ENCODE data around the gene RNF182.
"Not testable (repeated sequence)": the region's sequence is repeated elsewhere in the genome, so short reads cannot be mapped to it uniquely, and the experiment has no call there.

RNF182 gene

GRCh38 chr6:13917141-13917540 lies 7.6 kb upstream of the RNF182 start:
- DNase-seq (ENCODE audit: low spot score) = no peak

DNA sequence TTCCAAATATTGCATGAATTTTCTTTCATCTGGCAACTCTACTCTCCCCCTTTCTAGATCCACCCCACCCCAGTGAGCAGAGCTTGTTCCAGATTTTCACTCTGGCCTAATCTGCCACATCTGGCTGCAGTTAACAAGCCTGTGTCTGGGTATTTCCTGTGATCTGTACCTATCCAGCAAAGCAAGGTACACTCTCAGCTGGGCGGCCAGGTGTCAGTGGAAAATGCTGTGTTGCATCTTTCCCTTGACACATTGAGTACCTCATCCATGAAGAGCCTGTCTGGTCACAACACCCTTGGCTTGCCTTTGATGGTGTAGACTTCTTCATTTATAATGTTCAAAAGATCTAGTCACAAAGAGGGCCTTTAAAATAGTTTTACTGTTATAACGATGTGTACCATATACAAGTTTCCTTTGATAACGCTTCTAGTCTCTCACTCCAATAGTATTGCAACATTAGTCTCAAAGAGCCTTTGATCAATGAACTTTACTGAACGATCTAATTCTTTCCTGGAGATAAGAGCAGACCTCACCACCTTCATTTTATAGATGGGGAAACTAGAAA lies 6.0 kb upstream of the RNF182 start:
- DNase-seq (ENCODE audit: low spot score) = no peak

- DNase-seq (ENCODE audit: low spot score) = no peak
Measured at GRCh38 chr6:13919861-13920260, 4.9 kb upstream of the RNF182 start.

- DNase-seq (ENCODE audit: low spot score) = no peak
Measured at GRCh38 chr6:13920552-13920951, 4.2 kb upstream of the RNF182 start.

GRCh38 chr6:13922750-13923149 lies 2.0 kb upstream of the RNF182 start:
- no peak for DNase-seq (ENCODE audit: low spot score)

- no peak for DNase-seq (ENCODE audit: low spot score)
Measured at GRCh38 chr6:13923527-13924145, 1.1 kb upstream of the RNF182 start.

GRCh38 chr6:13924146-13924948 lies 405 bp upstream of the RNF182 start:
- DNase-seq (ENCODE audit: low spot score) = peak; percentile 18

GRCh38 chr6:13926378-13926777 lies 1.6 kb downstream of the RNF182 start:
- no peak for DNase-seq (ENCODE audit: low spot score)

DNA sequence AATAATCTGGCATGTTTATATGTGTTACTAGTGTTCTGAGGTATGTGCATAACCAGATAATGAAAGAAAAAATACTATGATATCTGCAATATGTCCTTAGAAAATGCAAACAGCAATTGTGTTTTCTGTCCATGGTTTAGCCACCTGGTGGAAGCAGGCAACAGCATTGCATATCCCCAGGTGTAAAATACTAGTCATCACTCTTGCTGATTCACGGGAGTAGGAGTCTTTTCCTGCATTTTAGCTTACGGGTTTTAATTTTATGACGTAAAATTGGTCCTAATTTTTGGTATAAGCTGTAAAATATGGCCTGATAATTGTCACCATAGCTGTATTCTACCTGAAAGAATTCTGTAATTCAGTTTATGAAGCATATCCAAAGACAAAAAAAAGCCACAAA lies 2.5 kb downstream of the RNF182 start:
- DNase-seq (ENCODE audit: low spot score) = no peak

- no peak for DNase-seq (ENCODE audit: low spot score)
Measured at GRCh38 chr6:13929196-13929595, 4.4 kb downstream of the RNF182 start.

DNA sequence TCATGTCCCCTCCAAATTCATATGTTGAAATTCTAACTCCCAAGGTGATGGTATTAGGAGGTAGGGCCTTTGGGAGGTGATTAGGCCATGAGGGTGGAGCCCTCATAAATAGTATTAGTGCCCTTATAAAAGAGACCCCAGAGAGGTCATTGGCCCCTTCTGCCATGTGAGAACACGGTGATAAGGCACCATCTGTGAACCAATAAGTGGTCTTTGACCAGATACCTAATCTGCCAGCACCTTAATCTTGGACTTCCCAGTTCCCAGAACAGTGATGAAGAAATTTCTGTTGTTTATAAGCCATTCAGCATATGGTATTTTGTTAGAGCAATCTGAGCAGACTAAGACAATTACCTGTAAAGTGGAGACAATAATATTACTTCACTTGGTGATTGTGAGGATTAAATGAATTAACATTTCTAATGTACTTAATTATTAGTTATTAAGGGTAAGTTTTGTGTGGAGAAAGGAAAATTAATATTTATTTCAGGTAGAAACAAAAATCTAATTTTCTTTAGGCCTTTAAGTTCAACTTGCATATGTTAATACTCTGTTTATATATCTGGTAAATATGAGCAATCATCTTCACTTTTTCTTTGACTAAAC lies 7.1 kb downstream of the RNF182 start:
- DNase-seq (ENCODE audit: low spot score) = no peak

GRCh38 chr6:13932785-13933184 lies 8.0 kb downstream of the RNF182 start:
- no peak for DNase-seq (ENCODE audit: low spot score)

- no peak for DNase-seq (ENCODE audit: low spot score)
Measured at GRCh38 chr6:13934721-13935120, 10.0 kb downstream of the RNF182 start.

- no peak for DNase-seq (ENCODE audit: low spot score)
Measured at GRCh38 chr6:13935190-13935880, 10.6 kb downstream of the RNF182 start.

GRCh38 chr6:13935881-13936261 lies 11.1 kb downstream of the RNF182 start:
- DNase-seq (ENCODE audit: low spot score) = not testable (repeated sequence)

- no peak for DNase-seq (ENCODE audit: low spot score)
Measured at GRCh38 chr6:13941902-13942301, 17.1 kb downstream of the RNF182 start.

GRCh38 chr6:13943943-13944342 lies 19.2 kb downstream of the RNF182 start:
- no peak for DNase-seq (ENCODE audit: low spot score)

DNA sequence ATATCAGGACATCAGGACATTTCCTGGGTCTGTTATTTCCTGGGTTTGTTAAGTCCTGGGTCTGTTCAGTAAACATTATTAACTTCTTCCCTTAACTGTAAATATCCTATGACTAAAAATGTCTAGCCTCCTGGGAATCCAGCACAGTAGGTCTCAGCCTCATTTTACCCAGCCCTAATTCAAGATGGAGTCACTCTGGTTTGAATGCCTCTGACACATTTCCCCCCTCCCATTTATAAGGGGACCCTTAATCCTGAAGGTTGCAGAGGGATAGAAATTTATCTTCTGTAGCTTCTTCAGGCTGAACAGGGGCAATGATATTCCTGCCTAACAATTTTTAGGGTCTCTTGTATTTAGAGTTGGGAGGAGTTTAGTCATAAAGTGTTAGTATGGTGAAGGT lies 21.8 kb downstream of the RNF182 start:
- no peak for DNase-seq (ENCODE audit: low spot score)

- no peak for DNase-seq (ENCODE audit: low spot score)
Measured at GRCh38 chr6:13947611-13948178, 22.9 kb downstream of the RNF182 start.

GRCh38 chr6:13952101-13952500 lies 27.3 kb downstream of the RNF182 start:
- DNase-seq (ENCODE audit: low spot score) = no peak

DNA sequence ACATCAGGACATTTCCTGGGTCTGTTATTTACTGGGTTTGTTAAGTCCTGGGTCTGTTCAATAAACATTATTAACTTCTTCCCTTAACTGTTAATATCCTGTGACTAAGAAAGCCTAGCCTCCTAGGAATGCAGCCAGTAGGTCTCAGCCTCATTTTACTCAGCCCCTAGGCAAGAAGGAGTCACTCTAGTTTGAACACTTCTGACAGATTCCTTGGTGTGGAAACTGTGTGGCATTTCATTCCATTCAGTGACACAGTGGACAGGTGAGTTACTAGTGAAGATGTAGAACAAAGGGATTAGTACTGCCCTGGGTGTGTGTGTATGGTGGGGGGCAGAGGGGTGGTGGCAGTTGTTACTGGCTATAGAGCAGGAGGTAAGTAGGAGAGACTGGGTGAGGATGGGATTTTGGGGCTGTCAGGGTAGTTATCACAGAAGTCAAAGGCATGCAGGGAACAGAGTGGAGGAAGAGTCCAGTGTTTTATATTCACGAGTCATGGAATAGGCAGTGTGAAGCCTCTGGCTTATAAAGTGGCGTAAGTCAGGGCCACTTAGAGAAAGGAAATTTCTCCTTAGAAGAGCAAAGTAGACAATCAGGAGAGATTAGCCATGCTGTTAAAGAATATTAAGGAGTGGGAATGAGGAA lies 28.4 kb downstream of the RNF182 start:
- no peak for DNase-seq (ENCODE audit: low spot score)

Measured in HuH-7.5 (cell line).